GM10266 (cell line): ENCODE measurements around the gene KCND2.

Source experiments
- DNase-seq: peaks from one replicate; pipeline ENCODE4 v3.0.0; 2012; ENCODE audit errors: extremely low spot score
- TF ChIP-seq, protein P1 (sequence below): IDR thresholded peaks from 2 replicates; pipeline ENCODE4 v1.5.1; 2012; ENCODE audit warnings: mild to moderate bottlenecking, low read depth; ENCODE audit not compliant: control insufficient read depth, insufficient read depth; ENCODE audit errors: missing control alignments

Gene KCND2

DNA sequence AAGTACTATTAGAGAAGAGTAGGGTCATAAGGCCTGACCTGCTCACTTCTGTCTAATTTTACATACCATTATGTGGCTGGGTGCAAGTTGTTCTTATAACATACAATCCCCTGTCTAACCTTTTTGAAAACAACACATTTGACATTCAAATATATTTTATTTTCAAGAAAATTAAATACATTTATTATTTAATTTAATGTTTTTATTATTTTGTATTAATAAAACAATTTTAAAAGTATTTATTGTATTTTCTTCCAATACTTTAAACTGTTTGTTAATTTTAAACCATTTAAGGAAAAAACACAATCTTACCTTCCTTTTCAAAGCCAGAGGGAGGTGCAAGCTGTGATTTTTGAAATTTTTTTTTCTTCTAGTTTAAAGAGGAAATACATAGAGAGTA lies 232.8 kb downstream of the KCND2 start:
- no peak for DNase-seq
- TF ChIP-seq, protein P1, sequence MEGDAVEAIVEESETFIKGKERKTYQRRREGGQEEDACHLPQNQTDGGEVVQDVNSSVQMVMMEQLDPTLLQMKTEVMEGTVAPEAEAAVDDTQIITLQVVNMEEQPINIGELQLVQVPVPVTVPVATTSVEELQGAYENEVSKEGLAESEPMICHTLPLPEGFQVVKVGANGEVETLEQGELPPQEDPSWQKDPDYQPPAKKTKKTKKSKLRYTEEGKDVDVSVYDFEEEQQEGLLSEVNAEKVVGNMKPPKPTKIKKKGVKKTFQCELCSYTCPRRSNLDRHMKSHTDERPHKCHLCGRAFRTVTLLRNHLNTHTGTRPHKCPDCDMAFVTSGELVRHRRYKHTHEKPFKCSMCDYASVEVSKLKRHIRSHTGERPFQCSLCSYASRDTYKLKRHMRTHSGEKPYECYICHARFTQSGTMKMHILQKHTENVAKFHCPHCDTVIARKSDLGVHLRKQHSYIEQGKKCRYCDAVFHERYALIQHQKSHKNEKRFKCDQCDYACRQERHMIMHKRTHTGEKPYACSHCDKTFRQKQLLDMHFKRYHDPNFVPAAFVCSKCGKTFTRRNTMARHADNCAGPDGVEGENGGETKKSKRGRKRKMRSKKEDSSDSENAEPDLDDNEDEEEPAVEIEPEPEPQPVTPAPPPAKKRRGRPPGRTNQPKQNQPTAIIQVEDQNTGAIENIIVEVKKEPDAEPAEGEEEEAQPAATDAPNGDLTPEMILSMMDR, result no peak

DNA sequence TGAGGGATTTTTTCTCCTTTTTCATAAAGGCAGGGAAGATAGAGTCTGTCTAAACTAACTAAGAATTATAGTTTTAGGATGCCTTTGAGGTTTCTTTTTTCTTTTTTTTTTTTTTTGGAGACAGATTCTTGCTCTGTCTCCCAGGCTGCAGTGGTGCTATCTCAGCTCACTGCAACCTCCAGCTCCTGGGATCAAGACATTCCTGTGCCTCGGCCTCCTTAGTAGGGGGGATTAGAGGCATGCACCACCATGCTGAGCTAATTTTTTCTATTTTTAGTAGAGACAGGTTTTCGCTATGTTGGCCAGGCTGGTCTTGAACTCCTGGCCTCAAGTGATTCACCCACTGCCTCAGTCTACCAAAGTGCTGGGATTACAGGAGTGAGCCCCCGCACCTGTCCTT lies 239.7 kb downstream of the KCND2 start:
- no peak for DNase-seq

DNA sequence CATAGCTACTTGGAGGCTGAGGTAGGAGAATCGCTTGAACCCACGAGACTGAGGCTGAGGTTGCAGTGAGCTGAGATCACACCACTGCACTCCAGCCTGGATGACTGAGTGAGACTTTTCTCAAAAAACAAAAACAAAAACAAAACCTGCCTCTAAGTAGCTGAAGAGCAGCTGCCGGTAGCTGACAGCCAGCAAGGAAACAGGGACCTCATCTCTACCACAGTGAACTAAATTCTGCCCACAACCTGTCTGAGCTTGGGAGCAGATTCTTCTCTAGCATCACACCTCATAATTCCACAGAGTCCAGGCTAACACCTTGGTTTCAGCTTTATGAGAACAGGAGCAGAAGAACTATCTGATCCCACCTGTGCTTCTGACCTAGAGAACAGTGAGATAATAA lies 246.2 kb downstream of the KCND2 start:
- no peak for DNase-seq
- TF ChIP-seq, protein P1, result no peak

More for the DNA sequence above, 239.7 kb downstream of the KCND2 start:
- TF ChIP-seq, protein P1, result no peak

DNA sequence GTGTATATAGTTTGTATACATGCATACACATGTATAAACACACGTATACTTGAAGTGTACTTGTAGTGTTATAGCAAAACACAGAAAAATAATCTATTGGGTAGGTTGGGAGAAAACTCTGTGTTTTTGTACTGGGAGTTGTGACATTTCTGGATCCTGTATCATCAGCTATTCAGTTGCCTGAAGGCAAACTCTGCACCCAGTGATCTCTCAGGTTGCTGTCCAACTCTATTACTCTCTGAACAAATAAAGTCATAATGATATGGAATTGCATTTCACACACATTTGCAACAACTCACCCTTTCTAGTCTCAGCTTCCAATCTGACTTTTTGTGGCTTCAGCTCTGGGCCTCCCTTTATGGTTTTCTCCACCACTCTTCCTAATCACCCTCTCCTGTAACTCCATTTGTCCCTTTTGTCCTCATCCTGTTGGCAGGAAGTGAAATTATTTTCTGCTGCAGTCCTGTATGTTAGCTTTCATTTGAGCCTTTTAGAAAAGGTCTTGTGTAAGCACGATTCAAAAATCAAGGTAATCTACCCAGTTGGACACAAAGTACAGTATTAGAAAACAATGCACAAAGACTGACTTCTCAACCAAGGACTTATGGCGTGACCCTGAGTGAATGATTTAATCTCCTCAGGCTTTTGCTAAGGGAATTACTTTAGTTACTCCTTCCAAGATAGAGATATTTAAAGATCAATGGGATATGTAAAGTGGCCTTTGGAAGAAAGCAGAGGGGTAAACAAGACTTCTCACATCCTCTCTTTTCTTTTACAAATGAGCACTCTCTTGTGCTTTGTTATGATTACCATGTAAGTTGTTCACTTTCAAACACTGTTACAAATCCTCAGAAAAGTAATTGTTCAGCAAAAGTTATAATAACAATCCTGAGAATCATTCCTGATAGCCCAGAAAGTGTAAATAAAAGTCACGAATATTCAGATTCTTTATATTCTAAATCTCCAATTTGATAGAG lies 249.1 kb downstream of the KCND2 start:
- TF ChIP-seq, protein P1, result no peak
- DNase-seq, result no peak

DNA sequence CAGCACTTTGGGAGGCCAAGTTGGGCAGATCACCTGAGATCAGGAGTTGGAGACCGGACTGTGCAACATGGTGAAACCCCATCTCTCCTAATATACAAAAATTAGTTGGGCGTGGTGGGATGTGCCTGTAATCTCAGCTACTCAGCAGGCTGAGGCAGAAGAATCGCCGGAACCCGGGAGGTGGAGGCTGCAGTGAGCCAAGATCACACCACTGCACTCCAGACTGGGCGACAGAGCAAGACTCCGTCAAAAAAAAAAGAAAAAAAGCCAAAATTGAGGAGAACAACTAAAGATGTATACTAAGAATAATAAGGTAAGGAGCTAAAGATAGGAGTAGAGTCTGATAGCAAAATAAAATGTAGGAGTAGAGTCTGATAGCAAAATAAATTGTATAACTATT lies 251.0 kb downstream of the KCND2 start:
- DNase-seq, result no peak
- TF ChIP-seq, protein P1, result no peak

DNA sequence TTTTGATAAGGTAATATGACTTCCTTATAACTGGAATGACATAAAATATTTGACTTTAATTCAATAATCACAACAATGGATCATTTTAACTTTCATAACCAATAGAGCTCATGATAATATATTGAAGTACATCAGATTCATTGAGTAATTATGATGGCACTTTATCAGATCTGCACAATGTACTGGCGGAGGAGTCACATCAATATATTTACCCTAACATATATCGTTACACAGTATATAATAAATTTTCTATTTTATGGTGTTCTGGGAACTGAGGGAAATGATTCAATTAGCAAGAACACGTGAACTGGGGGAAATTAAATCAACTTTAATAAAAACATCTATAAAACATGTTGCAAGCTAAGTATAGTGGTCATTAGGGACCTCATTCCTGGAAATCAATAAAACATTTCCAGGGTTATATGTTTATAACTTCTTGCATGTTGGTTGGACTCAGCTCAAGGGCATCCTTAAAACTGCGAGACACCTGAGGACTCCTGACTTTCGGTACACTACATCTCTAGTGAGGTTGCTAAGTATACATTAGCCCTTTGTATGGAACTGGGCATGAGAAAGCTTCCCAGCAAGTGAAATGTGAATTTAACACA lies 254.0 kb downstream of the KCND2 start:
- TF ChIP-seq, protein P1, result no peak
- DNase-seq, result no peak

DNA sequence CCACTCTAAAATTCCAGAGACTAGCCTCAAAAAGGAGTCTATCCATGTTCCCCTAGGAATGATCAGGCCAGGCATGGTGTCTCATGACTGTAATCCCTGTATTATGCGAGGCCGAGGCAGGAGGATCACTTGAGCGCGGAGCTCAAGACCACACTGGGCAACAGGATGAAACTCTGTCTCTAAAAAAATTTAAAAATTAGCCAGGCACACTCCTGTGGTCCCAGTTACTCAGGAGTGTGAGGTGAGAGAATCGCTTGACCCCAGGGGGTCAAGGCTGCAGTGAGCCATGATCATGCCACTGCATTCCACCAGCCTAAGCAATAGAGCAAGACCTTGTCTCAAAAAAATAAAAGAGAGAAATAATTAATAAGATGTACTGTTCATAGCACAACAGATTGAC lies 256.8 kb downstream of the KCND2 start:
- TF ChIP-seq, protein P1, result no peak
- DNase-seq, result no peak
